Eye (tissue), 1 donor: ENCODE data around the gene DYNLRB1.

Experiments
- DNase-seq: peaks from one replicate; pipeline ENCODE4 v3.0.0-alpha.2; 2015

Gene DYNLRB1

DNA sequence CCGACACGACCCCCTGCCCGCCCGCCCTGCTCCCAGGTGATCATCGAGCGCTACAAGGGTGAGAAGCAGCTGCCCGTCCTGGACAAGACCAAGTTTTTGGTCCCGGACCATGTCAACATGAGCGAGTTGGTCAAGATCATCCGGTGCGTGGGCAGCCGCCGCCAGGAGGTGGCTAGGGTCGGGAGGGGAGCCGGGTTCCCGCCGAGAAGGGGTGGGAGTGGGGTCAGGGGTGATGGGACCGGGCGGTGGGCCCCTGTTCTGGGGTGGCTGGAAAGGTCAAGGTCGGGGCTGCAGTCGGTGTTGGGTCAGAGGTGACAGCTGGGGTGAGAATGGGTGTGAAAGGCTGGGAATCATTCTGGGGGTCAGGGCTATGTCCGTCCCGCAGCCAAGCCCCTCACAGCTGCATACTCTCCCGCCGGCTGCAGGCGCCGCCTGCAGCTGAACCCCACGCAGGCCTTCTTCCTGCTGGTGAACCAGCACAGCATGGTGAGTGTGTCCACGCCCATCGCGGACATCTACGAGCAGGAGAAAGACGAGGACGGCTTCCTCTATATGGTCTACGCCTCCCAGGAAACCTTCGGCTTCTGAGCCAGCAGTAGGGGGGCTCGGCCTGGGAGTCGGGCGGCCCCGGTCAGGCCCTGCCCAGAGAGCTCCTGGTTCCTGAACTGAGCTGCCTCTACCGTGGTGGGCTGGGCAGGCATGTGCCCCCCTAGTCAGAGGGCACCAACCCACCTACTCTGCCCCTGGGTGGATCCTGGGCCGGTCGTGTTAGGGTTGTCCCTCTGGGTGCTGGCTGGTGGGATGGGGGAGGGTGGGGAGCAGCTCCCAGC, 43.3 kb downstream of the DYNLRB1 start:
- peak; percentile 31 for DNase-seq

DNA sequence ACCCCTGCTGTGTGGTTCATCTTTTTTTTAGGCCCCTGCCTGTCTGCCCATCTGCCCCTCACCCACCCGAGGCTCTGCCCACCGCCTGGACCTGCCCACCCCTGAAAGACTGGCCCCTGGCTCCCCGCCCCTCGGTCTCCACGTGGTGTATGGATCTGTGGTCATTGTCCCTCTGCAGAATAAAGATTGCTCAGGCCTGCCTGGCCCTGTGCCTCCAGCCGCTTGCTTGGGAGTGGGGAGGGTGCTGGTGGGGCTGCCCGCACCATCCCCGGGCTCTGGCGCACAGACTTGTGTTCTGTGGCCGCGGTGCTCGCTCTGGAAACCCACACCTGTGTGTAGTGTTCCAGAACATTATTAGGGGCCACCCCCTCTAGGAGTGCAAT, 43.9 kb downstream of the DYNLRB1 start:
- no peak for DNase-seq

DNA sequence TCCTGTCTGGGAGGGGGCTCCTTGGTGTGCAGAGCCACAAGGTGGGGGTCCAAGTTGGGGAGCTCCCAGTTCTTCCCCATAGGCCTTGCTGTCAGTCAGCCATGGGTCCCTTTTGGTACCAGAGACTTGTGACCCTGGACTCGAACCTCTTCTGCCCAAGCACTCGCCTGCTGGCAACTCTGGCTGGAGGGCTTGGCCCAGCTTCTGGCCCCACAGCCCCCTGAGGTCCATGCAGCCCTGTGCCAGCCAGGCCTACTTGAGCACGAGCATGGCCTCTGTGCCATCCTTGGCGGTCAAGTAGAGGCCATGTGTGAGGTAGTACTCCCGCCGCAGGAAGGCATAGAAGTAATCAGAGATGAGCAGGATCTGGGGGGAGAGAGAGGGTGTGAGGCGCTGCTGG, 44.4 kb downstream of the DYNLRB1 start:
- DNase-seq, result no peak

DNA sequence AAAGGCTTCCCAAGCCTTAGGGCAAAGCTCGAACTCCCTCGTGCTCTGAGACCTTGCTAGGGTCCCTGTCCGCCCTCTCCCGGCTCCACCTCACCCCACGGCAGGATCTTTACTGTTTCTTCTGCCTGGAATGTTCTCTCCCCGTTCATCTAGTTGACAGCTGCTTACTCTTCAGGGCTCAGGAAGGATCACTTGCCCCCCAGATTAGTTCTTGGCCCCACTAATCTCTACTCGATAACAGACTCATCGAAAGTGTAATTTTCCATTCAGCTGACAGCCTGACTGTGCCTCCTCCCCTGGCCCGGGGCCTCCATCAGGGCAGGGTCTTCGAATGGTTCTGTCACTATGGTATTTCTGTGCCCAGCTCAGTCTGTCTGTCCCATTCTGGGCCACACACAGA, 45.4 kb downstream of the DYNLRB1 start:
- no peak for DNase-seq

DNA sequence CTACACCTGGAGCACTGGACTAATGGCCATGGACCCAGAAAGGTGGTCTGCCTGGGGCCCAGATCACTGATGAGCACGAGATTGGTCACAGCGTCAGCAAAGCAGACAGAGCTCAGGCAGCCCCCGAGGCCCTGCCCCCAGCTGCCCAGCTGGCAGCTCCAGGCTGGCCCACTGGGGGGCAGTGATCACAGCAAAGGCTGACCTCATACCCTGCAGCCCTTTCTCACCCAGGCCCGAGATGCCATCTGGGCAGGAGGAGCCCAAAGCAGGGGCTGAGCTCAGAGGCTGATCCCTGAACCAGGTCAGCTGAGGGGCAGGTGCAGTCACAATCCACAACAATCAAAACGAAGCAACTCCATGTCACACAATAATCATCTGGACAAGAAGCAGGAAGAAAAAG, 46.4 kb downstream of the DYNLRB1 start:
- DNase-seq, result peak; percentile 49

DNA sequence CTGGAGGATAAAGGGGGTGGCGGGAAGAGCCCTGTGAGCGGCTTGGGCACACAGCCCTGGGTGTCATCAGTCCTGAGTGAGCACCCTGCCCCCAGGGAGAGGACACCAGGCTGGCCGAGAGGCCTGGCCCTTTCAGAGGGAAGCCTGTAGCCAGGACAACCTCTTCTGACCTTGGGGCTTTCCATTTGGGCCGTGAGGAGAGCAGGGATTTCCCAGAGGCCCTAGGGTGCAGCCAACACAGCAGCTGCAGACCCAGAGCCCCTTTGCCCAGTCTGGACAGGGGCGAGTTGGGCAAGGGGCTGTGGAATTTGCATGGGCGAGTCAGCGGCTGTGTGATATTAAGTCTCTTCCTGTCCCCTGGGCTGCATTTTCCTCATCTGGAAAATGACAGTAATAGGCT, 48.6 kb downstream of the DYNLRB1 start:
- no peak for DNase-seq

DNA sequence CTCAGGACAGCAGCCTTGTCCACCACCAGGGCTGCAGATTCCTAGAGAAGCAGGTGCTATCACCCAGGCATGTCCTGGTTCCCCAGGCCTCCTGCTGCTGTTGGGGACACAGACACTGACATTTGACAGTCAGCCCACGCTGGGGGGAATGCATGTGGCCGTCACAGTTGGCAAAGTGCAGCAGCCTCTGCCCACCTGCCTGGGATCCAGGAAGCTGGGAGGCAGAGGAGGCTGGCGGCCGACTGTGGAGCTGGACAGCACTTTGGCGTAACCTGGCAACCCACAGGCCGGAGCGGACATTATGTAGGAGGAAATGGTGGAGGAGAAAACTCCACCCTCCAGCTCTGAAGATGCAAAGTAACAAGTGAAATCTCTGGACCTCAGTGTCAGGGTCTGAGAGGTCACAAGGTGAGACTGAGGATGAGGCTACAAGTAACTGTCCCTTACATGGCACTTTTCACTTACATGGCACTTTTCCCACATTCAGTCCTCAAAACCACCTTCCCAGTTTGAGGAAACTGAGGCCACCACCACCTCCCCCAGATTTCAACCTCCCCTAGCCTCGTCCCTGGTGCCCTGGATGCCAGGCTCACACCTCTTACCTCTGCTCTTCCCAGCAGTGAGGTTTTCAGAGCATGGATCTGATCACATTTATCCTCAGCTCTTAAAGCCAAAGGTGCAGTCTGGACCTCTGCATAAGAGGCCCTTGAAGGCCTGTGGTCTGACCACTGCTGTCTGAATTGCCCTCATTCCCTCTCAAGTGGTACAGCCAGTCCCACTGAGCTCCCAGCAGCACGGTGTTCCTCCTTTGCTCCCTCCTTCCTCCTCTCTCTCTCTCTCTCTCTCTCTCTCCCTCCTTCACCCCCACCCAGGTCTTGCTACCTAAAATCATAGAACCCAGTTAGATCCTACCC, 51.0 kb downstream of the DYNLRB1 start:
- no peak for DNase-seq

DNA sequence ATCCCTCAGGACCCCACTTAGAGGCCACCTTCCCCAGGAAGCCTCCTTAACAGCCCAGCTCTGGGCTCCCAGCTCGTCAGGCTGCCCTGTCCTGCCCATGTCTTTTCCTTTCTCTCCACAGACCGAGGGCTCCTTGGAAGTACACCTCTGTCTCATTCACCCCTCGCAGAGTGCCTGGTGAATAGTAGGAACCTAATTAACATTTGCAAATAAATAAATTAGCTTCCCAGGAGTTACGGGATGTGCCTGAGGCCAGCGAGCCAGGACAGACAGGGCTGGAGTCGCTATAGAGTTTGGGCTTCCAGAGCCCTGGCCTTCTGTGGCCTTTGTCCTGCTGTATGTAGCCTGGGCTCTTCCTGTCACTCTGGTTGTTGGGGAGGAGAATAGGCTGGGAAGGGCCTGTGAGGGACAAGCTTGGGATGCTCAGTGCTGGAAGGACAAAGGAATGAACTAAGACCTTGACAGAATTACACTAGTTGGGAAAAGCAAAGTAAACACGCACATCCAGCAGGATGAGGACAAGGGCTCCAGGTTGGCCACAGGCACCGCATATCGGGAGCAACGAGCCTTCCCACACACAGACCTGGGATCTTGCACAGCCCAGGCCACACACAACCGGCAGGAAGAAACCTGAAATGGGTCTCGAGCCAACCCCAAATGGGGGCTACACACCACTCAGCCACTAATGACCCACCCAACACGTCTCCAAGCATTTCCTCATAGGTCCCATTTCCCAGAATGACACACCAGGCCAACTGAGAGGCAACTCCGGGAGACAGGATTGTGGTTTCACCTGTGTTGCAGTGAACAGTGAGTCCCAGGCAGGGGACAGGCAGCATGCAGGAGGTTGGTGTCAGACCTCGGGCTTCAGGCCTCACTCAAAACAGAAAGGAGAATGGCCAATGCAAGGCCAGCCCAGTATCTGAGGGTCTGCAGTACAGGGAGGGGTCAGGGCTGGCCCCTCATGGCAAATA, 52.0 kb downstream of the DYNLRB1 start:
- DNase-seq, result no peak

DNA sequence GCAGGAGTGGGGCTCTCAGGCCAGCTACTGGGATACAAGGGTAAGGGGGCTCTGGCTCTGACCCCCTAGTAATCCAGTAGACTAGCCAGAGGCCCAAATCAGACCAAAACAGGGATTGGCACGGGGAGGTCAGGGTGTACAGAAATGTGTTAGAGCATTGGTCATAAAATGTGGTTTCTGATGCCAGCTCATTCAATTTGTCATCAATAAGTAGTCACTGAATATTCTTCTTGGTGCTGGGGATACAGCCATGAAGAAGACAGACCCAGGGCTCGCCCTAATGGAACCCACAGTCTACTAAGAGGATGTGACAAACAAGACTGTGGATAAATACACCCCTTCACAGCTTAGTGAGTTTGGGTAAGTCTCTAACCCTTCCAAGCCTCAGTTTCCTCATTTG, 53.4 kb downstream of the DYNLRB1 start:
- DNase-seq, result no peak

DNA sequence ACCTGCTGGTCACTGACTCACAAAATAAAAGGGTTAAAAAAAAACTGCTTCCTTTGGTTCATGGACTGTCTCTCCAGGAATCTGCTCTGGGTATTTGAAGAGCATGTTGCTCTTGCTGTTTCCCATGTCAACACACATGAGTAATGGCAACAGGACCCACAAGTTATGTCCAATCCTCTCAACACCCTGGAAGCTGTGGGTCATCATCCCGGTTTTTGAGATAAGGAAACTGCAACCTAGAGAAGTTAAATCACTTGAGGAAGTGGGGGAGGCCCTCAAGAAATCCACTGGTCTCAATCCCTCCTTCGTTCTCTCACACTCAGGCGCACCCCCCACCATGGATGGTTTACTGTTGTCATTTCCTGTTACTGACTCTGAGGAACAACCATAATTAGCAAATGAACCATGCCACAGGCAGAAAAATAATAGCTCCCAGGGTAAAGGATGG, 54.7 kb downstream of the DYNLRB1 start:
- DNase-seq, result no peak

DNA sequence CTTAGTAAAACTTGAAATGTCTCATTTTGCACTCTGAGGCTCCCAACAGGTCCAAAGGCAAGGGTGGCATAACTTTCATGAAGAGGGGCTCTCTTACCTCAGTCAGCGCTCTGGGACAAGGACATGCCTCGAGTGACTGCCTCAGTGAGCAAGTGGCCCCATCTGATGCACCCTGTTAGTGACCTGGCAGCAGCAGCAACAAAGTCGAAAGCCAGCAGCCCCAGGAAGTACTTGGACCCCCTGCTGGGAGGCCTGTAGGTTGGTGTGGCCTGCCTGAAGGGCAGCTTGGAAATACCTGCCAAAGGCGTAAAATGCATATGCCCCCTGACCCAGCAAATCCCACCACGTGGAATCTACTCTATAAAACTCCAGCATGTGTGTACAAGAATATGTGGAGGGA, 55.5 kb downstream of the DYNLRB1 start:
- DNase-seq, result no peak

DNA sequence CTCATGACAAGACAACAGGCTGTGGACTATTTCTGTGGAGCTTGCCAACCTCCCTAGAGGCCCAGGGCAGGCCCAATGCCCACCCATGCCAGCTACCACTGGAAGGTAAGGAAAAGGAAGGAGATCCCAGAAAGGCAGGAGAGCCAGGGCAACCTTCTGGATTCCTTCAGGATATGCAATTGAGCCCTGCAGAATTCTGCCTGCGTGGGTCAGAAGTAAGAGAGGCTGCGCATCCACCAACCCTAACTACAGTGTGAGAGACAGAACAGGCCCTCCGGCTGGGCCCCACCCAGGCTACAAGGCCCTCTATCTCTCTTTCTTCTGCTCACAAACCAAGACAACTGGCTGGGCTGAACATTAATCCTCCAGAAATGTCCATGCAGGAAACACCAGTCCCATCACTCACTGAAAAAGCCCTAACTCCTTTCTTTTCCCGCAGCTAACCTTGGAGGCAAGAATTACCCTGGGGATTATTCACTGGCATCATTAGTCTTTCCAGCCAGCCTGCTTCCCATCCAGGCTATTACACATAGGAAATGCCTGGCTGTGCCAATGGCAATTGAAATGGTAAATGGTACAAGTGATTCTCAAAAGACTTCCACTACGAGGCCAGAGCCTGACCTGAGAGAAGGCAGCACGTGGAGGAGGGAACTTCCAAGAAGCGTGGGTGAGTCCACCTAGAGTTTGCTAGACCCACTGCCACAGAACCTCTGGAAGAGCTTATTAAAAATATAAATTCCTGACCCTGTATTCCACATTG, 57.5 kb downstream of the DYNLRB1 start:
- DNase-seq, result no peak

DNA sequence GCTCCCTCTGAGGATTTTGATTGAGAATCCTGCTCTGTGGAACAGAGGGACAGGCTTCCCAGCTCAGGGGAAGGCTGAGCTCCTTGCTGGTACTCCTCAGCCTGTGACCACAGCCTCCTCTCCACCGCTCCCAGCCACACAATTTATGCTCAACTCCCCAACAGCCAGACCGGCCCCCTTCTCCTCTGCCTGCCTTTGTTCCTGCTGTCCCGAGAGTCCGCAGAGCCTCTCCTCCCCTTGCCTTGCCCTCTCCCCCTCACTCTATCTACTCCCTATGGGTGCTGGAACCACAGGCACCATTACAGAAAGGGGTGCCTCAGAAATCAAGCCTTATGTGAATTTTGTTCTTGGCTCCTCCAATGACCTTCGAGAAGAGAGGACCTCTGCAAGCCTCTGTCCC, 58.2 kb downstream of the DYNLRB1 start:
- DNase-seq, result no peak

DNA sequence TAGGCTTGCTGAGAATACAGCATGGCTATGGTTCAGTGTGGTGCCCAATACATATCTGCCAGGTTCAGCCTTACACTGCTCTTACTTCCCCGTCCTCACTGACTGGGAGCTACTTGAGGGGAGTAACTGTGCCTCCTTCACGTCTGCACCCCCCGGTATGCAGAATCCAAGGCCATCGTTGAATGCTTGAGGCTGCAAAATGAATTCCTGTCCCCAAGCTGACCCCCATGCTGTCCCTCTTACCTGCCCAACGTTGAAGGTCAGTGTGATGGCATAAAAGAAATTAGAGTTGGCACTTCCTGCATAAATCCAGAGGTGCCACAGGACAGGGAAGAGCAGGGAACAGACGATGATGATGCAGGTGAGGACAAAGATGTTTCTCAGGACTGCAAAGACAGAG, 58.6 kb downstream of the DYNLRB1 start:
- DNase-seq, result no peak

DNA sequence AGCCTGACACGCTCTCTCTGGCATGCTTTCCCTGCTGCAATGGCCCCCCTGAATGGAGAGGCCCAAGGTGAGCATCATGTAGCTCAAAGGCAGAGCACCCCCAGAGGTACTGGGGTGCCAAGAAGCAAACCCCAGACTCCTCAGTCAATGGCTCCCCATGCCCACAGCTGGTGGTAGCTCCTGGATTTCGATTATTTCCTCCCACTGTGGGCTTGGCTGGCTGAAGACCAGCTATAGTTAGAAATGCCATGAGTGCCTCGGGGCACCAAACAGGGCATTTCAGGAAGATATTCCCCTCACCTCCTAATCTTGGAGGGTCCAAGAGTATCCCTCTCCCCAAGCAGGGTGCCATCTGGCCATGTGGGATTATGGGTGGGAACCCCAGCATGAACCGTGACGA, 59.0 kb downstream of the DYNLRB1 start:
- no peak for DNase-seq

DNA sequence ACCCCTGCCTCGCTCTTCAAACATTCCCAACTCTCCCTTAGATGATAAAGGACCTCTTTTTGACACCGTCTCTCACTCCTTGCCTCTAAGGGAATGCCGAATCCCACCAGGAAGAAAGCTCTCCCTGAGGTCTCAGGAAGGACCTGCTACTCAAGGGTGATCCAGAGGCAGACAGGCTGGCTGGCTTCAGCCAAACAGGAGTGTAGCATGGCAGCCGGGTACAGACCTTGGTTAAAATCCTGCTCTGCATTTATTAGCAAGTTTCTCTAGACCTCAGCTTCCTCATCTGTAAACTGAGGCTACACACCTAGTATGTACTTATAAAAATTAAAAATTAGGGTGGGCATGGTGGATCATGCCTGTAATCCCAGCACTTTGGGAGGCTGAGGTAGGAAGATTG, 59.5 kb downstream of the DYNLRB1 start:
- no peak for DNase-seq

DNA sequence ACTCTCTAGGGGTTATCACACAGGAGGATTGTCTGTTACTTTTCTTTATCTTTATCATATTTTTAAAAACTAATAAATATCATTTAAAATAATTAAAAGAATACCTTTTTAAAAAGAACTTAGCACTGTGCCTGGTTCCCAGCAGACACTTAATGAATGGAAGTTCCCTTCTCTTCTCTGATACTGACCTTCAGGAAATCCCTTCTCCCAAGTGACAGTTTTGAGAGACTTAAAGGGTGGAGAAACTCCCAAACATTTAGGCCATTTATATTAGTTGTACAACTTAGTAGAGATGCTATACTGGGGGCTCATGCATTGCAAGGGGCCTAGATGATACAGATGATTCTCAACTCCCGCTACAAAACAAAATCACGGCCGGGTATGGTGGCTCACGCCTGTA, 60.8 kb downstream of the DYNLRB1 start:
- DNase-seq, result no peak

DNA sequence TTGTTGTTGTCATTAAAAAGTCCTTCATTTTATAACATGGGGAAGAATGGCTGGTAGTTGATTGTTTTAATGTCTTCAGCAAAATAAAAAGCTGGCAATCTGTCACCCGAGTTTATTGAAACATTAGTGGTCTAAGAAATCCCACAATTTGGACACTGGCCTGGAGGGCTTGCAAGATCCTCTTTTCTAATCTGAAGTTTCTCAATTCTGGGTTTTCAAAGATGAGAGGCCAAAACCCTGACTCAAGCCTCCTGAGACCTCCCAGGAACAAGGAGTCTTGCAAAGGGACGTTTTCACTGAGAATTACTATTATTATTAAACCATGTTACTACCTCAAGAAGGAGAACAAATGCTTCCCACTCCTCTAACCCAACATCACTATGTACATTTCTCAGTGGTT, 61.8 kb downstream of the DYNLRB1 start:
- no peak for DNase-seq

DNA sequence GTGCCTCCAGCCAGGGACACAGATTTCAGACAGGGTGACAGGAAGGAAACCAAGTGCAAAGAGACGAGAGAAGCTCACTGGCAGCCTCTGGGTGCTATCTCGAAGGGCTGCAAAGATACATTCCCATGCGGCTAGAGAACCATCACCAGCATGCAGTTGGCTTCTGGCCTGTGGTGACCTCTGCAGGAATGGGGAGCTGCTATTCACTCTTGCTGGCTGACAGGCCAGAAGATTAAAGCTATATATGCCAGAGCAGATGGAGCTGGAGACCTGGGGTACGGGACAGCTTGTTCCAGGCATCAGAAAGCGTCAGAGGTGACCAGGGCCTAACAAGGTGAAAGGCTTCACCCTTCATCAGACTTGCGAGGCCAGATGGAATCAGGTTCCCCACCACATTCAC, 62.3 kb downstream of the DYNLRB1 start:
- no peak for DNase-seq

DNA sequence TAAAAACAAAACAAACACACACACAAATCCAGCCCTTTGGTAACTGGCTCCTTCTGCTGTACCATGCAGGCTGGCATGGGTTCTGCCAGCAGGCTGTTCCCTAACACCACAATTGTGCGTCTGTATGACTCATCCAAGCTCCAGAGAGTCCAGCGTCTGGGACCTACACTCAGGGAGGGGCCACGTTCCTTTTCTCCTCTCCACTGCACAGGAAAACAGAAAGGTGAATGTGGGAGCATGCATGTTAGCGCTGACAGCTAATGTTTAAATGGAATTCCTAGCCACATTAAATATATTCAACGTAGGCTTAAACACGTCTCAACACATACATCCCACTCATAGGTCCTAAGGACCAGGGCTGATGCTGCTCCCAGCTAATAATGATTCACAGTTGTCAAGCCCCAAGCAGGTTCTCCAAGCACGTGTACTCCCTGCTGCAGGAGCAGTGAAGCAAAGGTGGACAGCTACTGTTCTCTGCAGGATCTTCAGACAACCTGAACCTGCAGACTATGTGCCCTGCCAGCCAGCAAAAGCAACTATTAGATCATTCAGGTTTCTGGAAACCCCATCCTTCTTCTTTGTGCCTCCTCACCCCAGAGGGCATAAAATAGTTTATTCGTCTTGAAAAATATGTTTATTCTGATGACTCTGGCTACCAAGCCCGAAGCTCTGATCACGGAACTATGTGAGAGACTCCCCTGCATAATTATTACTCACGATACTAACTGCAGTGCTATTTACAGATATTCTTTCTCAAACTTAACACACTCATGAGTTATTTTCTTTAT, 63.2 kb downstream of the DYNLRB1 start:
- no peak for DNase-seq
